Caki2 (cell line): Measurements from ENCODE around the gene SETD5. TPM values are rescaled to one million over a fixed set of nuclear protein-coding genes. Genes with fewer than 3 reads are reported as not detected.
A peak's percentile ranks its signal among the peaks of the same experiment; 100 is the strongest.
"Not testable (repeated sequence)": the region's sequence is repeated elsewhere in the genome, so short reads cannot be mapped to it uniquely, and the experiment has no call there.

Source experiments
- DNase-seq: peaks from one replicate; pipeline ENCODE4 v3.0.0-alpha.2; 2015; ENCODE audit warnings: low read depth
- in situ Hi-C: cut with HindIII; loops from 2 replicates; pipeline ENCODE4 v1.10.0; 2016; ENCODE audit warnings: low sequenced_read_pairs, low pct_unique_long_range_greater_than_20kb, mixed read lengths
- total RNA-seq: library from RNA; depleted of rRNA; stranded (reverse); fragments of >200 nt; shearing (Covaris generic); gene quantifications from 2 replicates; pipeline ENCODE4 v1.2.3, GENCODE V29; 2014; ENCODE audit warnings: low replicate concordance

The SETD5 gene
- total RNA-seq, 1 experiment from 2014 or later = 30.7 TPM

- in situ Hi-C loops = not testable (repeated sequence)
These were observed 96.6 kb downstream of the SETD5 start for GRCh38 chr3:9494036-9494435.

GRCh38 chr3:9496893-9497292, 99.5 kb downstream of the SETD5 start:
- no peak for DNase-seq
- in situ Hi-C loops = no loop called here

More at GRCh38 chr3:9494036-9494435, 96.6 kb downstream of the SETD5 start:
- not testable (repeated sequence) for DNase-seq

GRCh38 chr3:9497821-9498565, 100.6 kb downstream of the SETD5 start:
- DNase-seq = no peak
- in situ Hi-C loops = no loop called here

- in situ Hi-C loops = no loop called here
- no peak for DNase-seq
These were observed 101.4 kb downstream of the SETD5 start for GRCh38 chr3:9498781-9499180.

- no peak for DNase-seq
- in situ Hi-C loops = no loop called here
These were observed 102.2 kb downstream of the SETD5 start for GRCh38 chr3:9499455-9500107.

GRCh38 chr3:9500108-9501050, 103.0 kb downstream of the SETD5 start:
- in situ Hi-C loops = no loop called here
- no peak for DNase-seq

- in situ Hi-C loops = no loop called here
- no peak for DNase-seq
These were observed 103.8 kb downstream of the SETD5 start for GRCh38 chr3:9501226-9501625.

- DNase-seq = peak; percentile 50
- in situ Hi-C loops = no loop called here
These were observed 105.9 kb downstream of the SETD5 start for GRCh38 chr3:9503283-9503682.

- DNase-seq = no peak
- in situ Hi-C loops = no loop called here
These were observed 110.5 kb downstream of the SETD5 start for GRCh38 chr3:9507586-9508578.

- in situ Hi-C loops = no loop called here
- DNase-seq = no peak
These were observed 111.4 kb downstream of the SETD5 start for GRCh38 chr3:9508781-9509180.

- DNase-seq = peak; percentile 2
- in situ Hi-C loops = no loop called here
These were observed 115.1 kb downstream of the SETD5 start for GRCh38 chr3:9512456-9513045.

GRCh38 chr3:9514306-9514705, 116.9 kb downstream of the SETD5 start:
- in situ Hi-C loops = no loop called here

GRCh38 chr3:9514956-9515355, 117.5 kb downstream of the SETD5 start:
- no peak for DNase-seq
- in situ Hi-C loops = no loop called here

More at GRCh38 chr3:9514306-9514705, 116.9 kb downstream of the SETD5 start:
- no peak for DNase-seq

GRCh38 chr3:9525078-9525477, 127.7 kb downstream of the SETD5 start:
- DNase-seq = no peak
- in situ Hi-C loops = no loop called here
